NCI-H524 treated with DMSO at 0.1 percent for 48 hours (cell line): ENCODE results near the gene WEE1.

ENCODE experiments used
- DNase-seq: peaks from one replicate; lab custom pipeline; 2025; lab: John Stamatoyannopoulos, UW

WEE1 gene

GRCh38 chr11:9566561-9567063 is 6.9 kb upstream of the WEE1 start:
- DNase-seq: no peak

DNA sequence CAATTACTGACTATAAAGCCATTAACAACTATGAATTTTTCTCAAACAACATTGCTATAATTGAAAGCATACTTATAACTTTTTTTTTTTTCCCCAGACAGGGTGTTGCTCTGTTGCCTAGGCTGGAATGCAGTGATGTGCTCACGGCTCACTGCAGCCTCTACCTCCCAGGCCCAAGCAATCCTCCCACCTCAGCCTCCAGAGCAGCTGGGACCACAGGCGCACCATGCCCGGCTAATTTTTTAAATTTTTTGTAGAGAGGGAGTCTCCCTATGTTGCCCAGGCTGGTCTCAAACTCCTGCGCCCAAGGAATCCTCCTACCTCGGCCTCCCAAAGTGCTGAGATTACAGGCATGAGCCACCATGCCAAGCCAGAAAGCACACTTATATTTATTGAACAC is 6.1 kb upstream of the WEE1 start:
- DNase-seq: no peak

DNA sequence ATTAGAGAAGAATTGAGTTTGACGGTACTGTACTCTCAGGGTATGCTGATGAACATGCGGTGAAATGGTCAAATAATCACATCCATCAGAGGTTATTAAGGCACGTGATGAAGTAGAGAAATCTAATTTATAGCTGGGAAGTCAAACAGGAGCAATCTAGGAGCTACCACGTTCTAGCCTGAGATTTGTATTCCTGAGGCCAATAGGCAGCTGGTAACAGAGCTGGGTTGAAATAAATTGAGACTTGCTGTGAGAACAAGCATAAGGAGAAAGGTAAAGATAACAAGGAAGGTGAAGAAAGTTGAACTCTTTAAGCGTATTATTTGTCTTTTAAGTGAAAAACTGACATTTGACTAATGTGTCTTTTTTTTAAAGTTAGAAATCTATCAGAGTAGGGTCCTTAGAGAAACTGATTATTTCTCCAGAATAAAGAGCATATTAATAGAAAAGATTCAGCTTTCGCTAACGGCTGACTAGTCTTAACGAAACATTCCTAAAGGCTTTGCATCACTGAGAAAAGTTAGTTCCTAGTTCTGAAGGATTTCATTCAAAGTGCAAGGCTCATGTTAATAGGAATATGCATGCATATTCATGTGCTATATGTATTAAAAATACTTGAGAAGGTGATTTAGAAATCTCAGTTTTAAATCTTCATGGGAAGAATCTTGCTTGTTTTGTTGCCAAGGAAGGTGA is 5.2 kb upstream of the WEE1 start:
- no peak for DNase-seq

DNA sequence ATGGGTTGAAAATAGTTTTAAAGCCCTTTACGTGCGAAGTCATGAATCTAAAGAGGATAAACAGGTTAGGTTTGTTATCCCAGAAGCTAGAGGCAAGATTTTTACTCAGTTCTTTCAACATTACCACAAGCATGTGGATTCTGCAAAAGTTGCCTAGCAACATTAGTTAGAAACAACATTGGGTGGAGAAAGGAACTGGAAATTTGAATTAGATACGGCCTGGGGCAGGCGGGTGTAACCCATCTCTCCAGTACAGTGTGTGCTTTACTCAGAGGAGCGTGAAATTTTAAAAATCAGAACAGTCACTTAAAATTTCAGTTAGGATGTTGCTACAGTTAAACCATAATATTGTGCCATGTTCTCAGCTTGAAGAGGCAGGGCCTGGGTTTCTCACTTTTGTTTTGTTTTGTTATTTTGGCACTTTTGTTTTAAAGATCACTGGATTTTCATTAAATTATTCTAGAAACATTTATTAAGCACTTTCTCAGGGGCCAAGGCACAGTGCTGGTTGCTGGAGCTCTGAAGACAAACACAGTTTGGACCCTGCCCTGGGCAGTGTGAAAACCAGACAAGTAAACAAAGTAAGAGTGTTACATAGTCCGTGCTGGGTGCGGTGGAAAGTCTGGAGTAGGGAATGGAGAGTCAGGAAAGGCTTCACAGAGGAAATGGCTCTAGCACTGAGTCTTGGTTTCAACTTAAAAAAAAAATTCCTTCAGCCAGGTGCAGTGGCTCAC is 4.4 kb upstream of the WEE1 start:
- no peak for DNase-seq

GRCh38 chr11:9569588-9570164 is 3.8 kb upstream of the WEE1 start:
- DNase-seq: no peak

- DNase-seq: no peak
Observed at GRCh38 chr11:9570313-9571025, 3.0 kb upstream of the WEE1 start.

- no peak for DNase-seq
Observed at GRCh38 chr11:9571071-9571762, 2.3 kb upstream of the WEE1 start.

- DNase-seq: no peak
Observed at GRCh38 chr11:9571763-9572115, 1.7 kb upstream of the WEE1 start.

- DNase-seq: no peak
Observed at GRCh38 chr11:9573775-9574621, 528 bp downstream of the WEE1 start.

- no peak for DNase-seq
Observed at GRCh38 chr11:9574622-9575259, 1.3 kb downstream of the WEE1 start.

GRCh38 chr11:9575260-9576240 is 2.1 kb downstream of the WEE1 start:
- peak; percentile 12 for DNase-seq

DNA sequence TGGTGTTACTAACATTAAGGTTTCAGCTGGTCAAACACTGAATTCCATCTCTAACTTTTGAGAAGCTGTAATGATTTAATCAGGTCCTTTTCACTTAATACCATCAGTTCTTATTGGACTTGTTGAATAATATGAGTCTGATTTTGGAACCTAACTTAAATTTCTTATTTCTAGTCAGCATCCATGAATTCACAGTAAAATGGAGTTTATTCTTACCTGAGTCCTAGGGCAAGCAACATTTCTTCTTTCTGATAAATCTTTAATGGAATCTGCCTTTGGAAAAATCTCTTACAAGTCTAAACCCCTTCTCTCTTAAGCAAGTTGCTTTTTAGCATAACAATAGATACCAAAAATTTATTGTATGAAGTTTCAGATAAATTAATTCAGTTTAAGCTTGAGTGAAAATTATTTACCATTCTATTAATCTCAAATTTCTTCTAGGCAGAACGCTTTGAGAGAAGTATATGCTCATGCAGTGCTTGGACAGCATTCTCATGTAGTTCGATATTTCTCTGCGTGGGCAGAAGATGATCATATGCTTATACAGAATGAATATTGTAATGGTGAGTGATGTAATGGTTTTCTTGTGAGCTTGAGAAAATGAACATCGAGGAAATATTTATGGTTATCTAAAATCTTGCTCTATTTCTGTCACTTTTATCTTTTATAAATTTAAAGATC is 3.4 kb downstream of the WEE1 start:
- no peak for DNase-seq

DNA sequence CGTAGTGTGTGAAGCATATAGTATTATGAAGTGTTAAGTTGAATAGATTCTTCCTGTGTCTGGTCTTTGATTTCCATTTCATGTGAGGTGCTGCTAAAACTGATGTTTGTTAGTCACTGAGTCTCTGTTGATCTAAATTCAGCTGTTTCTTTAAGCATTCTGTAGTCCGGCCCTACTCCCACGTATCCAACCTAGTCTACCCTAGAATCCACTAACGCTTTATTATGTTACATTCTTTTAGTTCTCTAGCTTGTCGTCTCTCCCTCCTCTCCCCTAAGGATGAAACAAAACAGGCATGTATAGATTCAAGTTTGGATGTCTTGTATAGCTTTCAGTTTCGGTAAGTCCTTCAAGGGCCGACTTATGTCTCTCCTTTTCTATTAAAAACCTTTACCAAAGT is 4.1 kb downstream of the WEE1 start:
- DNase-seq: no peak

DNA sequence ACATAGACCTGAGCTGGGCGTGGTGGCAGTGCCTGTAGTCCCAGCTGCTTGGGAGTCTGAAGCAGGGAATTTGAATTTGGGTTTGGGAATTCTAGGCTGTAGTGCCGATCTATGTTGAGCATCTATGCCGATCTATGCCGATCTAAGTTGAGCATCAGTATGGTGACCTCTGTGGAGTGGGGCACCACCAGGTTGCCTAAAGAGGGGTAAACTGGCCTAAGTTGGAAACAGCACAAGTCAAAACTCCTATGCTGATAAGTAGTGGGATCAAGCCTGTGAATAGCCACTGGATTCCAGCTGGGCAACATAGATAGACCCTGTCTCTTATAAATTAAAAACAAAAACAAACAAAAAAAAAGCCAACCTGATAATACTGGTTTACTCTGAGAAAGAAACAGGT is 7.4 kb downstream of the WEE1 start:
- DNase-seq: no peak

GRCh38 chr11:9581556-9582161 is 8.2 kb downstream of the WEE1 start:
- no peak for DNase-seq

GRCh38 chr11:9590717-9591116 is 17.2 kb downstream of the WEE1 start:
- no peak for DNase-seq

DNA sequence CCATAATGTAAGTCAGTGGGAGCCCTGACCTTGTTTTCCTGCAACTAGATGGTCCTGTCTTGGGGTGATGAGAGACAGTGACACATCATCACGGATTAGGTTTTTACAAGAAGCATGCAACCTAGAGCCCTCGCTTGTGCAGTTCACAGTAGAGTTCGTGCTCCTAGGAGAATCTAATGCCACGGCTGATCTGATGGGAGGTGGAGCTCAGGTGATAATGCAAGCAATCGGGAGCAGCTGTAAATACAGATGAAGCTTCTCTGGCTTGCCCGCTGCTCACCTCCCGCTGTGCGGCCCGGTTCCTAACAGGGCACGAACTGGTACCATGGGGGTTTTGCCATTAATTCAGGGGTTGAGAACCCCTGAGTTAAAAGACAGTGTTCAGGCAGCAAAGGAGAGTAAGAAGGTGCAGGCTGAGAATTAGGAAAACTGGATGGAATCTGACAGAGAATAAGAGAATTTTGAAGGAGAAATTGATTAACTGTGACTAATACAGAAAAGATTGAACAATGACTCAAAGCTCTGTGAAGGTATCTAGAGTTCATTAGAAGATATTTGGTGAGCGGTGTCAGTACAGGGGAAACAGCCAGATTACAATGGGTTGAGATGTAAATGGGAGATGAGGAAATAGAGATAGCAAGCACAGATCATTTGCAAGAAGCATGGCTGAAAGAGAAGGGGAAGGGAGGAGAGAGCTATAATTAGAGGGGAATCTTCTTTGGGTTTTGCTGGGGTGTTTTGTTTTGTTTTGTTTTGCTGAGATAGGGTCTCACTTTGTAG is 21.0 kb downstream of the WEE1 start:
- no peak for DNase-seq
